T-helper 2 cell treated with Interferon-gamma antibody and Interleukin-4, amounts not matched to agents 5 μg/mL and 100 μg/mL, for 36 hours (primary cell): ENCODE data around the gene TFE3.
A peak's percentile ranks its signal among the peaks of the same experiment; 100 is the strongest.

Experiments
- DNase-seq: peaks from one replicate; pipeline ENCODE4 v3.0.0; 2021; ENCODE audit warnings: low spot score
- H3K27ac Mint-ChIP-seq: one replicate; pipeline ENCODE4 v1.8.0; 2021; ENCODE audit warnings: mild to moderate bottlenecking, mixed read lengths
- H3K27me3 Mint-ChIP-seq: one replicate; pipeline ENCODE4 v1.8.0; 2021; ENCODE audit warnings: low read depth, mixed read lengths
- H3K36me3 Mint-ChIP-seq: one replicate; pipeline ENCODE4 v1.8.0; 2021; ENCODE audit warnings: low read depth, mixed read lengths
- H3K4me1 Mint-ChIP-seq: one replicate; pipeline ENCODE4 v1.8.0; 2021; ENCODE audit warnings: low read depth, mixed read lengths
- H3K4me3 Mint-ChIP-seq: one replicate; pipeline ENCODE4 v1.8.0; 2022; ENCODE audit warnings: mild to moderate bottlenecking, moderate library complexity, mixed read lengths
- H3K9me3 Mint-ChIP-seq: one replicate; pipeline ENCODE4 v1.8.0; 2021; ENCODE audit warnings: mixed read lengths

The TFE3 gene

DNA sequence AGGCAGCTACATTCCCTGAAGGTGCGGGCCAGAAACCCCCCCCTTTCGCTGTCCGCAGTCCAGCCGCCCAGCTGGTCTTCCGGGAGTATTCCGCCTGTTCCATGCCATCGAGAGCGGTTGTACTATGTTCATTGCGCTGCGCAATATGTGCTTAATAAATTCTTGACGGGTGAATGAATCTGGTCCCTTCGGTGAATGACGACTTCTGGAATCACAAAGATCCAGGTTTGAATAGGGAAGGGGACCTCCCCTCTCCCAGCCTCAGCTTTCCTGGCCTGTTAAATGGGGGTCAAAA is 777 bp upstream of the TFE3 start:
- Mint-ChIP-seq H3K4me3 (peak overlapping the region; percentile 94), H3K4me1 (peaks cover 25% of the 10 kb centered on the region), H3K9me3 (no peaks in the 10 kb centered on the region), H3K27me3 (no peaks in the 10 kb centered on the region), H3K27ac (peak overlapping the region; percentile 90), H3K36me3 (peaks cover 6% of the 10 kb centered on the region)
- no peak for DNase-seq

DNA sequence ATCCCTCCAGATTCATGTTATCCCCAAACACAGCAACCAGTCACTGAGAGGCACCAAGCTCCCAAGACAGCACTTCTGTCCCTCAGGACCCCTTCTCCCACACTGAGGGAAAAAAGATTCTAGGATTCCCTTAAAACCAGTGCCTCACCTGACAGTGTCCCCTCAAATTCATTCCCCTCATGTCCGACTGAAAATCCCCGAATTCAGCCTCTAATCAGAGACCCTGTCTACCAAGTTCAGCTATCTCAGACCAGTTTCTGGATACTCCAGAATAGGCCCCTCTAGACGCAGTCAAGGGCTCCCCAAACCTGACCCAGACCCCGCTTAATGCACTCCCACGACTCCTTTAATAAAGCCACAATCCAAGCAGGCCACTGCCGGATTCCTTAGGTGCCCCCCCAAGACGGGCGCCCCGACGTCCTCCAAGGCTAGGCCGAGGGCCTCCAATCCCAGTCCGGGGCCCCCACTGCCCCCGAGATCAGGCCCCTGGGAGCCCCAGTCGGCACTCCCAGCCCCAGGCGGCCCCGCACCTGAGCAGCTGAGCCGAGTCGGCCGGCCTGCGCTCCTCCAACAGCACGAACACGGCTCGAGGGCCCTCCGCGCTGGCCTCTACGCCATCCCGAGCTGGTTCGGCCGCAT is 457 bp downstream of the TFE3 start:
- DNase-seq, result no peak
- no peaks in the 10 kb centered on the region for H3K27me3 Mint-ChIP-seq
- H3K4me1 Mint-ChIP-seq, result peaks cover 28% of the 10 kb centered on the region
- H3K36me3 Mint-ChIP-seq, result peaks cover 16% of the 10 kb centered on the region
- peak overlapping the region; percentile 95 for H3K27ac Mint-ChIP-seq
- H3K4me3 Mint-ChIP-seq, result peak overlapping the region; percentile 94
- no peaks in the 10 kb centered on the region for H3K9me3 Mint-ChIP-seq

GRCh38 chrX:49041744-49042580 is 1.2 kb downstream of the TFE3 start:
- DNase-seq, result no peak

DNA sequence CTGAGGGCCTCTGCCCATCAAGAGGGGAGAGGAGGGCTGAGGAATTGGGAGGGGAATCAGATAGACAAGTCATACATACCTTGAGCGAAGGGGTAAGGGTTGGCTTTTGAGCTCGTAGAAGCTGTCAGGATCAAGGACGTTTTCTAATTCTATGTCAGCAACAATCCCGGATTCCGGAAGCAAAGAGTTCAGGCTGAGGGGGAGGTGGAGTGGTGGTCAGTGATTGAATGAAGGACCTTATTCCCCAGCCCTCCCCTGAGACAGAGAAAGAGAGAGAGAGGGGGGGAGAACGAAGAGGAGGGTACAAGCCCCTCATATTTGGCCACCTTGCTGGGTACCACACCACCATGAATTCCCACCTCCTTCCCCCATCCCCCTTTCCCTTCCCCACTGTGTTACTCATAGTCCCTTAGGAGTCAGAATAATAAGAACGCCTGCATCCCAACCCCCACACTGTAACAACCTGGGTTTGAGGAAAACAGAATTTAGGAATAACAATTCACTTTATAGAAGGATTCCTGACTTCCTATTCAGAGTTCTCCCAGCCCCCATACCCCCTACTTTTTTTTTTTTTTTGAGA is 2.7 kb downstream of the TFE3 start:
- no peak for DNase-seq
- Mint-ChIP-seq H3K4me1 (peaks cover 28% of the 10 kb centered on the region), H3K27ac (peak overlapping the region; percentile 83), H3K4me3 (peak overlapping the region; percentile 69), H3K36me3 (peaks cover 19% of the 10 kb centered on the region), H3K9me3 (no peaks in the 10 kb centered on the region), H3K27me3 (no peaks in the 10 kb centered on the region)

More at GRCh38 chrX:49041744-49042580, 1.2 kb downstream of the TFE3 start:
- peak overlapping the region; percentile 94 for H3K4me3 Mint-ChIP-seq
- no peaks in the 10 kb centered on the region for H3K27me3 Mint-ChIP-seq
- H3K27ac Mint-ChIP-seq, result peak overlapping the region; percentile 95
- no peaks in the 10 kb centered on the region for H3K9me3 Mint-ChIP-seq
- H3K4me1 Mint-ChIP-seq, result peaks cover 28% of the 10 kb centered on the region
- H3K36me3 Mint-ChIP-seq, result peaks cover 17% of the 10 kb centered on the region

DNA sequence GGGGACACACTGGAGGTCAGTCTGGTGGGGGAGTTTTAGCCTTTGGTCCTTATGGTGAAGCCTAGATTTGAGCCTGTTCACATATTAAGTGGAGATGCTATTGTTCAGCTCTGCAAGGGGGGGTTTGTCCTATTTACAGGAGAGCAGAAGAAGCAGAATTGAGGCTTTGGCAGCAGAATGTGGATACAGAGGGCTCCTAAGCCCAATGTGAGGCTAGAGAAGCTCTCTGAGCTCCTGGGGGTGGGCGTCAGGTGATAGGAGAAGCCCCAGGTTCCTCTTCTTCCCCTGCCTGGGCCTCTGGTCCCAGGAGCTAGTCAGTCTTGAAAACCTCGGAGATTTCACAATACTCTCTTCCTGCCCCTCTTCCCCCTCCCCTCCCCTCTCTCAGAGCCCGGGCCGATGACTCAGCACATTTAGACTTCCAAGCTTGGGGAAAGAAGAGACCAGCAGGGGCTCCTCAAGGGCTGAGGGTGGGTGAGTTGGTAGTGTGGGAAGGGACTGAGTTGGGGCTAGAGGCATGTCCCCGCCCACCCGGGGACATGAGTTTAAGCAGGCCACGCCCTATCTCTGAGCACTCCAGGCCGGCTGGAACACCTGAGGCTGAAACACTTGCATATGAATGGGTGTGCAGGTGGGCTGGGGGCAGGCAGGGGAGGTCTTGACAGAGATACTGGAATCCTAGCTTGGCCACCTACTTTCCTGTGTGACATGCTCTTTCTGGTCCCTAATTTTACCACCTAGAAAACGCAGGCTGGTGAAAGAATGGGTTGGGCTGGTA is 3.4 kb downstream of the TFE3 start:
- Mint-ChIP-seq H3K27me3 (no peaks in the 10 kb centered on the region), H3K36me3 (peaks cover 20% of the 10 kb centered on the region), H3K27ac (peak overlapping the region; percentile 83), H3K9me3 (no peaks in the 10 kb centered on the region), H3K4me3 (peak overlapping the region; percentile 69), H3K4me1 (peaks cover 28% of the 10 kb centered on the region)
- DNase-seq, result peak; percentile 45

GRCh38 chrX:49037883-49038475 is 5.2 kb downstream of the TFE3 start:
- no peak overlapping the region for H3K4me3 Mint-ChIP-seq
- H3K27ac Mint-ChIP-seq, result peak overlapping the region; percentile 31
- H3K36me3 Mint-ChIP-seq, result peaks cover 33% of the 10 kb centered on the region
- H3K27me3 Mint-ChIP-seq, result no peaks in the 10 kb centered on the region
- H3K9me3 Mint-ChIP-seq, result no peaks in the 10 kb centered on the region
- DNase-seq, result no peak
- peaks cover 19% of the 10 kb centered on the region for H3K4me1 Mint-ChIP-seq

GRCh38 chrX:49030283-49030682 is 12.9 kb downstream of the TFE3 start:
- Mint-ChIP-seq H3K36me3 (peaks cover 24% of the 10 kb centered on the region), H3K27me3 (no peaks in the 10 kb centered on the region), H3K4me3 (no peak overlapping the region), H3K9me3 (no peaks in the 10 kb centered on the region), H3K4me1 (no peaks in the 10 kb centered on the region), H3K27ac (no peak overlapping the region)
- no peak for DNase-seq

GRCh38 chrX:49029876-49030275 is 13.3 kb downstream of the TFE3 start:
- no peak overlapping the region for H3K4me3 Mint-ChIP-seq
- H3K27ac Mint-ChIP-seq, result no peak overlapping the region

DNA sequence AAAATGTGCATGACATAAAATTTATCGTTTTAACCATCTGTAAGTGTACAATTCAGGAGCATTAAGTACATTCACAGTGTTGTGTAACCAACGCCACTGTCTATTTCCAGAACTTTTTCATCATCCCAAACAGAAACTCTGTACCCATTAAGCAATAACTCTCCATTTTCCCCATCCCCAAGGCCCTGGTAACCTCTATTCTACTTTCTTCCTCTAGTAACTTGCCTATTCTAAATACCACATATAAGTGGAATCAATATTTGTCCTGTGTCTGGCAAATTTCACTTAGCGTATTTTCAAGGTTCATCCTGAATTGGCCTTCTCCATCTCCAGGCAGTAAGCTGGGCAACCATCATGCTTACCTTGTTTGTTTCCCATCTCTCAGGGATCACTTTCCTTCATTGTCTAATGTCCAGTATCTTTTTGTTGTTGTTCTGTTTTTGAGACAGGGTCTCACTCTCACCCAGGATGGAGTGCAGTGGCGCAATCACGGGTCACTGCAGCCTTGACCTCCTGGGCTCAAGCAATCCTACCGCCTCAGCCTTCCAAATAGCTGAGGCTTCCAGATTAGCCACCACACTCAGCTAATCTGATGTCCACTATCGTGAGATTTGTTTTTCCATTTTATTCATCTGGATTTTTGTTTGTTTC is 23.4 kb downstream of the TFE3 start:
- H3K27me3 Mint-ChIP-seq, result no peaks in the 10 kb centered on the region
- H3K4me1 Mint-ChIP-seq, result no peaks in the 10 kb centered on the region
- no peak overlapping the region for H3K27ac Mint-ChIP-seq
- no peaks in the 10 kb centered on the region for H3K9me3 Mint-ChIP-seq
- H3K36me3 Mint-ChIP-seq, result peaks cover 5% of the 10 kb centered on the region
- no peak overlapping the region for H3K4me3 Mint-ChIP-seq
- no peak for DNase-seq

More at GRCh38 chrX:49029876-49030275, 13.3 kb downstream of the TFE3 start:
- H3K4me1 Mint-ChIP-seq, result no peaks in the 10 kb centered on the region
- H3K27me3 Mint-ChIP-seq, result no peaks in the 10 kb centered on the region
- no peak for DNase-seq
- no peaks in the 10 kb centered on the region for H3K9me3 Mint-ChIP-seq
- peaks cover 23% of the 10 kb centered on the region for H3K36me3 Mint-ChIP-seq

DNA sequence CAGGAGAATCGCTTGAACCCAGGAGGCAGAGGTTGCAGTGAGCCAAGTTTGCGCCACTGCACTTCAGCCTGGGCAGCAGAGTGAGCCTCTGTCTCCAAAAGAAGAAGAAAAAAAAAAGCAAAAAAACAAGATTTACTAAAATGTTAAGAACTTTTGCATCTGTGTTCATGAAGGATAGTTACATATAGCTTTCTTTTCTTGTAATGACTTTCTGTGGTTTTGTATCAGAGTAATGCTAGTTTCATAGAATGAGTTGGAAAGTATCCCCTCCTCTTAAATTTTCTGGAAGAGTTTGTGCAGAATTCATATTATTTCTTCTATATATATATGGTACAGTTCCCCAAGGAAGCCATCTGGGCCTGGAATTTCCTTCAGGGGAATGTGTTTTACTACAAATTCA is 24.1 kb downstream of the TFE3 start:
- Mint-ChIP-seq H3K27me3 (no peaks in the 10 kb centered on the region), H3K4me1 (no peaks in the 10 kb centered on the region), H3K9me3 (no peaks in the 10 kb centered on the region), H3K36me3 (no peaks in the 10 kb centered on the region), H3K4me3 (no peak overlapping the region), H3K27ac (no peak overlapping the region)
- DNase-seq, result no peak

GRCh38 chrX:49003696-49004095 is 39.5 kb downstream of the TFE3 start:
- Mint-ChIP-seq H3K27ac (peak overlapping the region; percentile 70), H3K4me1 (peaks cover 13% of the 10 kb centered on the region), H3K36me3 (peaks cover 14% of the 10 kb centered on the region), H3K4me3 (peak overlapping the region; percentile 69), H3K27me3 (no peaks in the 10 kb centered on the region), H3K9me3 (no peaks in the 10 kb centered on the region)
- no peak for DNase-seq

GRCh38 chrX:49002091-49002935 is 40.8 kb downstream of the TFE3 start, which contains the start of gene GRIPAP1:
GRIPAP1 (minus strand) TSS chrX:49002264; CDS start chrX:49002229, 35 bp downstream.
- H3K27me3 Mint-ChIP-seq, result no peaks in the 10 kb centered on the region
- peaks cover 28% of the 10 kb centered on the region for H3K36me3 Mint-ChIP-seq
- H3K27ac Mint-ChIP-seq, result peak within 1 kb of the TSS; percentile 96
- H3K9me3 Mint-ChIP-seq, result no peaks in the 10 kb centered on the region
- peak within 1 kb of the TSS; percentile 100 for H3K4me3 Mint-ChIP-seq
- peak; percentile 65 for DNase-seq
- H3K4me1 Mint-ChIP-seq, result peaks cover 22% of the 10 kb centered on the region
